ENCODE measurements around the gene APMAP.

APMAP gene

DNA sequence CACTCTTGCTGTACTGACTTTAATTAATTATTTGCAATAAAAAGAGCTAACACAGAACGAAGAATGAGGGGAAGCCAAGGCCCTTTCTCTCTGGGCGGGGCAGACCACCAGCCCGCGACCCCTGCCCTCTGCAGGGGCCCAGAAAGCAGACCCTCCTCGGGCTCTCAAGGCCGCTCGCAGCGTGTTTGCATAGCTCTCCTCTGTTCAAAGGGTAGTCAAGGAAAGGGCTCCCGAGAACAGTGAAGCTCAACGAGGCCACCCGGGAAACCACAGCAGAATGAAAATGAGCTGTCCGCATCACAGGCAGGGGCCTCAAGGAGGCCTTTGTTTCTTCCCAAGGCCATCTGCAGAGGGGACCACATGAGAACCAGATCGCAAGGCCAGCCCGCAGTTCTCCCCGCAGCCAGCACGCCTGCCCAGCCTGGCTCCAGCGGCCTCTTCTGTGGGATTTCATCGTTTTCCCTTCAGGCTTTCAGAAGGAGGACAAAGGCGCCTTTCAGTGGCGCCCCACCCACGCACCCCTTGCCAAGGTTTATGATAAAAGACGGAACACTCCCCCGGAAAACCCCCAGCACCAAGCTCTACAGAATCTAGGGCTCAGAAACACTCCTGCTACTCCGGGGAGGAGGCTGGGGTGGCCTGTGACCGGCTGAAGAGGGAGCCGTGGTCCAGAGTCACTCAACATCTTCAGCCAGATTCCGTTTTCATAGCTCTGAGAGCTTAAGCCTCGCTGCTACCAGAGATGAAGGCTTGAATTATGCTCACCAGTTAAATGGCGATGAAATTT is 40.1 kb upstream of the APMAP start:
- Histone ChIP-seq H3K27me3 (no peaks in the 10 kb centered on the region; the same call in 1 of the 2 replicates), H3K9me3 (no peaks in the 10 kb centered on the region), H3K36me3 (no peaks in the 10 kb centered on the region), H3K4me1 (no peaks in the 10 kb centered on the region), H3K4me3 (ENCODE audit: low read depth, low read length) (no peak overlapping the region)
- DNase-seq: no peak
- TF ChIP-seq CTCF (IDR thresholded peaks at IDR 0.05; ENCODE audit: low read depth, low read length): no peak

DNA sequence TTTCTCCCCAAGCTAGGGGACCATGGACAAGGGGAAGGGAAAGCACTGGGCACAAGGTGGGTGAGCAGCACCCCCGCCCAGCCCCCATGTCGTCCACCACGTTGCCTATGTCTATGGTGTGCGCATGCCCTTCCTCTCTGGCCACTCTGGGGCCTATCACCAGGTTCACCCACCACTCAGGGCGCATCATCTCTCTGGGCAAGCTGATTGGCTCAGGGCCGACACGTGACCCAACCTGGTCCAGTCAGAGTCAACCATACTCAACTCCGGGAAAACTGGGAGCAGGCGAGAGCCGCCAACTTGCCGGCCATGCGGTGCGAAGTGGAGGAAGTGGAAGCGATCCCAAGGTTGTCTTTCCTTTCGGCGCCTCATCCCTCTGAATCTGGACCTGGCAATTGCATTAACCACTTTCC is 39.5 kb upstream of the APMAP start:
- no peak for DNase-seq
- no peaks in the 10 kb centered on the region for H3K9me3 ChIP-seq
- TF ChIP-seq CTCF (IDR thresholded peaks at IDR 0.05; ENCODE audit: low read depth, low read length): no peak
- H3K27me3 ChIP-seq: no peaks in the 10 kb centered on the region; the same call in 1 of the 2 replicates
- H3K4me1 ChIP-seq: no peaks in the 10 kb centered on the region
- H3K36me3 ChIP-seq: no peaks in the 10 kb centered on the region
- H3K4me3 ChIP-seq (ENCODE audit: low read depth, low read length): no peak overlapping the region

DNA sequence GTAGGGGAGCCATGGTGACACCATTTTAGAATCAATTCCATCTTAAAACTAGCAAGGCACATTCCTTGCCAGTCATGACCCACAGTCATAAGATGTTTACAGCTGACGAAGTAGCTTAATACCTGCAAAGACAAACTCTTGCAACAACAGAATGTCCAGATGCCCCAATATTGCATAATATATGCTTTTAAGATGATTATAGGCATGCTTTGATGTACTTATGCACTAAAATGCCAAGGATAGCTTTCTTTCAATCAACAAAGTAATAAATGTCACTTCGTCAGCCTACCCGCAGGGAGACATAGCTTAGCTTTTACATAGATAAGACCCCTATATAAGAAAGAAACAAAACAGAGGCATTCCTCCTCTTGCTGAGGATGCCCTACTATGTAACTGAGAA is 38.7 kb upstream of the APMAP start:
- Histone ChIP-seq H3K36me3 (no peaks in the 10 kb centered on the region), H3K4me1 (no peaks in the 10 kb centered on the region), H3K9me3 (no peaks in the 10 kb centered on the region), H3K27me3 (no peaks in the 10 kb centered on the region; the same call in 1 of the 2 replicates), H3K4me3 (ENCODE audit: low read depth, low read length) (no peak overlapping the region)
- DNase-seq: no peak
- TF ChIP-seq CTCF (IDR thresholded peaks at IDR 0.05; ENCODE audit: low read depth, low read length): no peak

GRCh38 chr20:25030649-25031207 is 38.2 kb upstream of the APMAP start:
- no peak for TF ChIP-seq CTCF (IDR thresholded peaks at IDR 0.05; ENCODE audit: low read depth, low read length)
- Histone ChIP-seq H3K36me3 (no peaks in the 10 kb centered on the region), H3K4me3 (ENCODE audit: low read depth, low read length) (no peak overlapping the region), H3K4me1 (no peaks in the 10 kb centered on the region), H3K9me3 (no peaks in the 10 kb centered on the region), H3K27me3 (no peaks in the 10 kb centered on the region; the same call in 1 of the 2 replicates)
- DNase-seq: no peak

DNA sequence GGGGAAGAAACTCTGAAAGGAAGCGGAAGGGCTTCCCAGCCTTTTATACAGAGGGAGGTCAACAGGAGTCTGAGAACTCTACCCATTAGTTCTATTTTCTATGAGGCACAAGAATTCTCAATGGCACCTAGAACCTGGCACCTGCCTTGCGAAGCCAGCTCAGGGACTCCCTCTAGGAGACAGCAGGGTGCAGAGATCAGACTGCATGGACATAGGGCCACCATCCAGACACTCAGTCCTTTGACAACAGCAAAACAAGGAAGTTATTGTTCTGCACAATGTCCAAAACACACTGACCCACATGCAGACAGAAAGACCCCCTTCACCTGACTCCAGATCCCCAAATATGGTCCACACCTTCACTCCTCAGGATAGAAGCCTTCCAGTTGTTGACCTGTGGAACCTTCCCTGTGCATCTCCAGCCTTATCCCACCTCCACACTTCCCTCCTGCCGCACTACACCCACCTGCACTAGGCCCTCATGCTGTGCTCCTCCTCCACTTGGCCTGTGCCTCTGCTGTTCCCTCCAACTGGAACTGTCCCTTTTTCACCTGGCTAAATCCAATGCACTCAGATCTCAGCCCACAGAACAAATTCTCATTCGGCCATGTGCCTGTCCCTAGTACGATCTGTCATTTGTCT is 37.6 kb upstream of the APMAP start:
- H3K27me3 ChIP-seq: no peaks in the 10 kb centered on the region; the same call in 1 of the 2 replicates
- no peak for TF ChIP-seq CTCF (IDR thresholded peaks at IDR 0.05; ENCODE audit: low read depth, low read length)
- H3K4me1 ChIP-seq: no peaks in the 10 kb centered on the region
- DNase-seq: no peak
- no peaks in the 10 kb centered on the region for H3K36me3 ChIP-seq
- no peak overlapping the region for H3K4me3 ChIP-seq (ENCODE audit: low read depth, low read length)
- H3K9me3 ChIP-seq: no peaks in the 10 kb centered on the region
